Measurements from ENCODE around the gene CZIB.

CZIB gene

GRCh38 chr1:53197291-53198200, 22.9 kb downstream of the CZIB start:
- Histone ChIP-seq H3K36me3 (replicated peaks) (peaks cover 3% of the 10 kb centered on the region), H3K27me3 (replicated peaks) (no peaks in the 10 kb centered on the region), H3K27ac (peak overlapping the region; percentile 69), H3K4me3 (ENCODE audit: low read depth, low read length) (peak overlapping the region; percentile 93)
- in situ Hi-C loops (cut with HindIII; ENCODE audit: low pct_ligation_motif_present, low sequenced_read_pairs) = no loop called here
- TF ChIP-seq CTCF (IDR thresholded peaks at IDR 0.05; ENCODE audit: low read depth, low read length, missing control alignments) = no peak
- DNase-seq = no peak

DNA sequence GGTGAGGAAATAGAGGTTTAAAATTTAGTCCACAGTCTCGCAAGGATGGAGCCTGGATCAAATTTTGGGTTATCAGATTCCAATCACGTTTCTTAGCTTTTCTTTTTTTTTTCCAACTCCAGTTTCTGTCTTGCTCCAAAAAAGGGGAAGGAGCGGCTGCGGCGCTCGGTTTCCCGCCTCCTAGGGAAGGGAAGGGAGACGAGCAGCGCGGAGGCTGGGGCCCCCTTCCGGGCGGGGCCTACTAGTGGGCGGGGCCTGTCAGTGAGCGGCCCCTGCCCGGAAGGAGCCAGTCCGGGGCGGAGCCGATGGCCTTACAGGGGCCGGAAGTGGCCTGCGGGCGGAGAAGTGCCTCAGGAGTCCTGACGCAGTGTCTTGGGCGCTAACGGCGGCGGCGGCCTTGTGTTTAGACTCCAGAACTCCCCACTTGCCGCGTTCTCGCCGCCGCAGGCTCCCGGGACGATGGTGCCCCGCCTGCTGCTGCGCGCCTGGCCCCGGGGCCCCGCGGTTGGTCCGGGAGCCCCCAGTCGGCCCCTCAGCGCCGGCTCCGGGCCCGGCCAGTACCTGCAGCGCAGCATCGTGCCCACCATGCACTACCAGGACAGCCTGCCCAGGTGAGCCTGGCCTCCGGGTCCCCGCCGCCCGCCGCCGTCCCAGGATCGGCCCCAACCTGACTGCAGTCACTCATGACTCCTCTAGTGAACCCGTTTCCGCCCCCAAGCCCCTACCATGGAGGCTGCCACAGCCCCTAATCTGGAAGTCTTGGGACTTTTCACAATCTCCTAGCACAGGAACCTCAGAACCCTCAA, 23.7 kb downstream of the CZIB start, which contains the start of gene CPT2:
Gene CPT2, plus strand, starts transcription at position 340 of the 806 bp plus-strand sequence. Its CDS starts 120 bp downstream, at position 460.
- H3K27me3 ChIP-seq (replicated peaks) = no peaks in the 10 kb centered on the region
- H3K27ac ChIP-seq = peak within 1 kb of the TSS; percentile 69
- H3K36me3 ChIP-seq (replicated peaks) = no peaks in the 10 kb centered on the region
- peak; percentile 78 for DNase-seq
- peak within 1 kb of the TSS; percentile 93 for H3K4me3 ChIP-seq (ENCODE audit: low read depth, low read length)
- TF ChIP-seq CTCF (IDR thresholded peaks at IDR 0.05; ENCODE audit: low read depth, low read length, missing control alignments) = peak; percentile 24
- in situ Hi-C loops (cut with HindIII; ENCODE audit: low pct_ligation_motif_present, low sequenced_read_pairs) = no loop called here

- in situ Hi-C loops (cut with HindIII; ENCODE audit: low pct_ligation_motif_present, low sequenced_read_pairs) = no loop called here
- Histone ChIP-seq H3K4me3 (ENCODE audit: low read depth, low read length) (peak overlapping the region; percentile 93), H3K36me3 (replicated peaks) (no peaks in the 10 kb centered on the region), H3K27ac (no peak overlapping the region), H3K27me3 (replicated peaks) (no peaks in the 10 kb centered on the region)
- no peak for DNase-seq
- no peak for TF ChIP-seq CTCF (IDR thresholded peaks at IDR 0.05; ENCODE audit: low read depth, low read length, missing control alignments)
Measured at GRCh38 chr1:53196017-53196484, 24.4 kb downstream of the CZIB start.

DNA sequence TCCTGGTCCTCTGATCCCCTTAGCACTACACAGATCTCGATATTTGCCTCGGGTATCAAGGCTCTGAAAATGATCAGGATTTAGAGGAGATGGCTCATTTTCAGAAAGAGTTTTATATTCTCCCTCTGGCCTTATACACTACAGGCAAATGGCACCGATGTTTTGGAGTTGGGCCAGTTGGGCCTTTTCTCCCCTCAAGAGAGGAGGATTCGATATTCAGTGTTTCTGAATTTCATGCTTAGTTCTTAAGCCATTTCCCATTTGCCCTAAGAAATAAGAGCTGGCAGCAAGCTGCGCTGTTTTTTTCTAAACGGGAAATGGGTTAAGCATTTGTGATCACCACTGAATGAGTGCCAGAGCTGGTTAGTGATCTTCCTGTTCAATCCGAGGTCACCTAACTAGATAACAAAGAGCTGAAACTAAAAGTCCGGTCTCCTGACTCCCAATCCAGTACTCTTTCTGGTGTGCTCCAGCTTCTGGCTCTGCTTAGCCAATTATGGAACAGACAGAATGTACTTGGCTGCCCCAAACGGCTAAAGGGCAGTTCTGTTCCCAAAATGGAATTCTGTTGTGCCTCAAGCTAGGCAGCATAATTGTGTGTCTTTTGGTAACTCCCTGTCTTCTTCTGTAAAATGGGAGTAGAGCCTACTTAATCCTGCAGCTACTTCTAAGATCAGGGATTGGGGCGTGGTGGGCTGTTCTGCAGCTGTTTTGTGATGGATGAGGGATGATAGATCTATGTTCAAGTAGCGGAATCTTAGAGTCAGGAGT, 25.0 kb downstream of the CZIB start:
- in situ Hi-C loops (cut with HindIII; ENCODE audit: low pct_ligation_motif_present, low sequenced_read_pairs) = no loop called here
- no peaks in the 10 kb centered on the region for H3K36me3 ChIP-seq (replicated peaks)

More for the DNA sequence above, 25.0 kb downstream of the CZIB start:
- Histone ChIP-seq H3K27me3 (replicated peaks) (no peaks in the 10 kb centered on the region), H3K27ac (no peak overlapping the region), H3K4me3 (ENCODE audit: low read depth, low read length) (no peak overlapping the region)
- no peak for TF ChIP-seq CTCF (IDR thresholded peaks at IDR 0.05; ENCODE audit: low read depth, low read length, missing control alignments)
- no peak for DNase-seq
